ENCODE measurements around the gene ASNS.

Gene ASNS

GRCh38 chr7:97842772-97843345, 29.3 kb downstream of the ASNS start:
- TF ChIP-seq GATA2 (IDR thresholded peaks at IDR 0.05; ENCODE audit: low read depth, low read length) (no peak), GATA3 (IDR thresholded peaks at IDR 0.05; ENCODE audit: low read depth, low read length) (no peak)

- TF ChIP-seq GATA3 (IDR thresholded peaks at IDR 0.05; ENCODE audit: low read depth, low read length) (no peak), GATA2 (IDR thresholded peaks at IDR 0.05; ENCODE audit: low read depth, low read length) (no peak)
Observed at GRCh38 chr7:97842006-97842405, 30.2 kb downstream of the ASNS start.

GRCh38 chr7:97835296-97836138, 36.7 kb downstream of the ASNS start:
- no peak for TF ChIP-seq GATA2 (IDR thresholded peaks at IDR 0.05; ENCODE audit: low read depth, low read length)
- no peak for TF ChIP-seq GATA3 (IDR thresholded peaks at IDR 0.05; ENCODE audit: low read depth, low read length)

- TF ChIP-seq GATA3 (IDR thresholded peaks at IDR 0.05; ENCODE audit: low read depth, low read length) = no peak
- TF ChIP-seq GATA2 (IDR thresholded peaks at IDR 0.05; ENCODE audit: low read depth, low read length) = no peak
Observed at GRCh38 chr7:97819161-97819560, 53.0 kb downstream of the ASNS start.

- TF ChIP-seq GATA2 (IDR thresholded peaks at IDR 0.05; ENCODE audit: low read depth, low read length) (no peak), GATA3 (IDR thresholded peaks at IDR 0.05; ENCODE audit: low read depth, low read length) (no peak)
Observed at GRCh38 chr7:97818066-97818663, 54.0 kb downstream of the ASNS start.
